ENCODE results near the gene LRIG1.

Gene LRIG1

DNA sequence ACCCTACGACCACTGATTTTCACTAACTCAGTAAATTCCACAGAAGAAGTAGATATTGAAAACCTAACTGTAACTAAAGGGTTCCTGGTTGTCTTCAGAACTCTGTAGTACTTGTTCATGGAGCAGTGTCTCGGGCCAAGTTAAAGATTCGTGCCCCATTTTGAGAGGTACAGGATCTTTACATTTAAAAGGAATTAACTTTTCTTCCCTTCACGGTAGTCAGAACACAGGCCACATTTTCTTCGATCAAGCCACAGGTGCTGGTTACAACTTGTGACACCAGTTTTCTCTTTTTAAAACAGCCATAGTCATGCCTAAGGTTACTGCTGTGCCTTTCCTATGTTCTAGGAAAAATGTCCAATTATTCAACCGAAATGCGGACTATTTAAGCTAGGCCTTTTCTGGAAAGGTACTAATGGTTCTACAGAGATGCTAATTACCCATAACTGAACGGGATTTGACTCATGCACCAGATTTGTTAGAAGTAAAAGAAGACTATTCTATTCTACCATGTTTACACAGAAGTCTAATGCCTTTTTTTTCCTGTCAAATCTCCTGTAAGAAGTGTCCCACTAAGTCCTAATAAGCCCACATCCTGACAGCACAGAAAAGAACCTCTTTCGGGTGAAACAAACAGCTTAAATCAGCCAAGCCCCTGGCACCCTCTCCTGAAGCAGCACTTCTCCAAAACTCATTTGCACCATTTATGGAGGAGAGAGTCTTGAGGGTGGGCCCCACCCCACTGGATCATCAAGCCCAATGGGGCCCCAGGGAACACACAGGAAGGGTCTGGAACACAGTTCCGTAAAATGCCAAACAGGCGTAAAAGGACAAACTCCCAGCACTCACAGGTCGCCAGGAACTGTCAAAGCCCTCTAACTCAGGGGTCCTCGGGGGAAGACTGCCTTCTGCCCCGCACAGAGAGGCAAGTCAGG is 1.9 kb downstream of the LRIG1 start:
- DNase-seq (ENCODE audit: low read depth): no peak
- TF ChIP-seq, protein P1, sequence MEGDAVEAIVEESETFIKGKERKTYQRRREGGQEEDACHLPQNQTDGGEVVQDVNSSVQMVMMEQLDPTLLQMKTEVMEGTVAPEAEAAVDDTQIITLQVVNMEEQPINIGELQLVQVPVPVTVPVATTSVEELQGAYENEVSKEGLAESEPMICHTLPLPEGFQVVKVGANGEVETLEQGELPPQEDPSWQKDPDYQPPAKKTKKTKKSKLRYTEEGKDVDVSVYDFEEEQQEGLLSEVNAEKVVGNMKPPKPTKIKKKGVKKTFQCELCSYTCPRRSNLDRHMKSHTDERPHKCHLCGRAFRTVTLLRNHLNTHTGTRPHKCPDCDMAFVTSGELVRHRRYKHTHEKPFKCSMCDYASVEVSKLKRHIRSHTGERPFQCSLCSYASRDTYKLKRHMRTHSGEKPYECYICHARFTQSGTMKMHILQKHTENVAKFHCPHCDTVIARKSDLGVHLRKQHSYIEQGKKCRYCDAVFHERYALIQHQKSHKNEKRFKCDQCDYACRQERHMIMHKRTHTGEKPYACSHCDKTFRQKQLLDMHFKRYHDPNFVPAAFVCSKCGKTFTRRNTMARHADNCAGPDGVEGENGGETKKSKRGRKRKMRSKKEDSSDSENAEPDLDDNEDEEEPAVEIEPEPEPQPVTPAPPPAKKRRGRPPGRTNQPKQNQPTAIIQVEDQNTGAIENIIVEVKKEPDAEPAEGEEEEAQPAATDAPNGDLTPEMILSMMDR (IDR thresholded peaks at IDR 0.05; ENCODE audit: control insufficient read depth, insufficient read depth, low read depth, low read length, missing control alignments): no peak
- H3K4me3 ChIP-seq (ENCODE audit: control insufficient read depth, low read depth, low read length): peak overlapping the region; percentile 80

DNA sequence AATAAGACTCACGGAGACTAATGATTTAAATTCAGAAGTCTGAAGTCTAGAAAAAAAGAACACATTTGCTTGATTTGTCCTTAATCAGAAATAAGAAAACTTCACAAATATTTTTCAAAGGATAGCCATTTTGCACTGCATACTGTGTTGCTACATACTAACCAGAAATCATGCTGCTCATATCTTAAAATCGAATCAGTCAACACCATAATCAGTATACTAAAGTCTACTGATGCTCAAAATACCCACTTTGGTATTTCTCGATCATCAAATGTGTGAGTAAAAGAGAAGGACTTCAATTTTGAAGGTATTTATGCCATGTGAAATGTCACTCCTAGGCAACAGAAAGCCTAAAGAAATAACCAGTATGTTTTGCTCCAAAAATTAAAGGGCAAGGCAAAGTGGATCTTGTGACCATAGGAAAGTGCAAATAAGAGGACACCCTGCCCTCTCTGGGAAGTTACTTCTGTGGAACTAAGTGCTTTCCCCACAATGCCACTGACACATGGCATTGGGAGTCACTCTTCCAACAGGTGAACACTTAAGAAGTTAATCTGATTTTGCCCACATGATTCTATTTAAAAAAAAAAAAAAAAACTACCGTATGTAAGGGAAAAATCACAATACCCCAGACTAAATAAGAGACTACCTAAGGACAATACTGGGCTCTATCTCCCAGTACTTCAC is 2.7 kb downstream of the LRIG1 start:
- no peak overlapping the region for H3K4me3 ChIP-seq (ENCODE audit: control insufficient read depth, low read depth, low read length)
- TF ChIP-seq, protein P1 (IDR thresholded peaks at IDR 0.05; ENCODE audit: control insufficient read depth, insufficient read depth, low read depth, low read length, missing control alignments): no peak
- no peak for DNase-seq (ENCODE audit: low read depth)

DNA sequence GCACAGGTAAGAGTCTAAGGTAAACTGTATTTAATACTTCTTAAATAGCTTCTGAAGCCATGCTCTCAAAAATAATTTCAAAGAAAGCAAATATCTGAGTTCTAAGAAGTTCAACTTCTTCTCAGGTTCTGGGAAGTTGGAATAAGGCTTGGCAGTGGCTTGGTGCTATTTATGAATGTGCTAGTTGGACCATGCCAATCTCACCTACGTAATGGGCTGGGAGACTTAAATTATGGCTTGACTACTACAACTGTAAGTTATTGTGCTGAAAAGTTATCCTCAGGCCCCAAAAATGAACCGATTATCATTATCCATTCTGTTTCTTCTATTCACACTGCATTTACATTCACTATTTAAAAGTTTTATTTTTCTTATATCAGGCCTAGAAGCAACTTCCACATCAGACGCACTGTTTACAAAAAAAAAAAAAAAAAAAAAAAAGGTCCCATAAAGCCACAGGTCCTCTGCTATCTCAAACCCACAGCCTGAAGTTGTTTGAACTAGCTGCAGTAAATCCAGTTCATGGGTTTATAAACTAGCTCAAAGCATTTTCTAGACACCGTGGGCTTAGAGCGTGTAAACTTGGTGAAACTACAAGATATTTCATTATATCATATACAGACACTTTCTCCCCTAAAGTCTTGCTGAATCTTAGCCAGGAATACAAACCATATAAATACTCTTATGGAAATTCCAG is 3.4 kb downstream of the LRIG1 start:
- no peak for DNase-seq (ENCODE audit: low read depth)
- TF ChIP-seq, protein P1 (IDR thresholded peaks at IDR 0.05; ENCODE audit: control insufficient read depth, insufficient read depth, low read depth, low read length, missing control alignments): no peak
- no peak overlapping the region for H3K4me3 ChIP-seq (ENCODE audit: control insufficient read depth, low read depth, low read length)

DNA sequence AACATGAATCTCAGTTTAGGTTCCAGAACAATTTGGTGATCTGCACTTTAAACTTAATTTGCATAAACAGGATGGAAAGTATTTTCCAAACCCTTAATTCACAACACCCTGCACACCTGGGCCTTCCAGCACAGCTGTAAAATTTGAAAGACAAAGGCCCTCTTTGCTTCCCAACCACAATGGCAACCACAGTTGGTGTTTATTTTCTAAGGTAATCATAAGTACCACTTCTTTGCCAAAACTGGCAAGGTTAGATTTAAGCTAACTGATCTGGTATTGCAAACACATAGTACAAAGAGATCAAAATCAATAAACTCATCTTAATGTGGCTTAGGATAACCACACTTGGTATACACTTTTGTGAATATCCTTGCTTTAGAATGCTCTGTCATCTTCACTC is 4.1 kb downstream of the LRIG1 start:
- H3K4me3 ChIP-seq (ENCODE audit: control insufficient read depth, low read depth, low read length): no peak overlapping the region
- TF ChIP-seq, protein P1 (IDR thresholded peaks at IDR 0.05; ENCODE audit: control insufficient read depth, insufficient read depth, low read depth, low read length, missing control alignments): no peak

DNA sequence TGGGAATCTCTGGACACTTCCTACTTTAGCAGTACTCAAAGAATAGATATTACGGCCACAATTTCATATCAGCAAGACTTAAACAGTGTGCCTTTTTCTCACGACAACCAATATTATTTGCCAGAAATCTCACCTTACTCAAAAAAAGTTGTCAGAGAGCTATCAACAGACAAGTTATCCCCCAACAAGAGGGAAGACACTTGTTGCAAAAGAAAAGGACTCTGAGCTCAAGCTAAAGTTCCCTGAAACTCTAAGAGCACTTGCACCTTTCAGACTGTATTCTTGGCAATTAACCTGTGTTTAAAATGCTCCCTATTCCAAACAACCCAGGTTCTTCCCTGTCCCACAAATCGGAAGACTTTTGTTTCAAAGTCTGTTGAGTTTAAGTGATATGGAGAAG is 4.5 kb downstream of the LRIG1 start:
- no peak overlapping the region for H3K4me3 ChIP-seq (ENCODE audit: control insufficient read depth, low read depth, low read length)
- no peak for DNase-seq (ENCODE audit: low read depth)
- TF ChIP-seq, protein P1 (IDR thresholded peaks at IDR 0.05; ENCODE audit: control insufficient read depth, insufficient read depth, low read depth, low read length, missing control alignments): no peak

More for the DNA sequence above, 4.1 kb downstream of the LRIG1 start:
- DNase-seq (ENCODE audit: low read depth): no peak

DNA sequence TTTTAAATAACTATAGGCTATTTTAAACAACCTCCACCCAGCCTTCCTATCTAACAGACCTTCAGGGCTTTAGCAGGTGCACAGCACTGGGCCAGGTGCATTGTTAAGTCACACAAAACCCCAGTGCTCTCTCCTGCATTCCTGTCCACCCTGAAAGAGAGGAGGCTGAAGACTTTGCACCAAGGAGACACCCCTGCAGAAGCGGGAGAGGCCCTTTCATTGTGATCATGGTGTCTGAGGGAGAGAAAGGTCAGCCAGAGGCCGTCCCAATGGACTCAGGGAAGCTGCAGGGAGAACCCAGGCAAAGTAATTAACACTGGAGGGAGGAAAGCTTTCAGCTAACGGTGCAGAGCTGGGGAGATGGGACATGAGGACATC is 5.2 kb downstream of the LRIG1 start:
- DNase-seq (ENCODE audit: low read depth): no peak
- TF ChIP-seq, protein P1 (IDR thresholded peaks at IDR 0.05; ENCODE audit: control insufficient read depth, insufficient read depth, low read depth, low read length, missing control alignments): no peak
- H3K4me3 ChIP-seq (ENCODE audit: control insufficient read depth, low read depth, low read length): no peak overlapping the region

Measured in AG09309 (cell line).